ENCODE measurements around the gene RNF213. TPM values are rescaled to one million over a fixed set of nuclear protein-coding genes. Genes with fewer than 3 reads are reported as not detected.

Gene RNF213
- total and polyA plus RNA-seq, 10 of the 15 experiments (the other 5 are each of a cell fraction or from before 2014, with no cell fraction given): 18.6 to 145 (median 65.8) TPM

DNA sequence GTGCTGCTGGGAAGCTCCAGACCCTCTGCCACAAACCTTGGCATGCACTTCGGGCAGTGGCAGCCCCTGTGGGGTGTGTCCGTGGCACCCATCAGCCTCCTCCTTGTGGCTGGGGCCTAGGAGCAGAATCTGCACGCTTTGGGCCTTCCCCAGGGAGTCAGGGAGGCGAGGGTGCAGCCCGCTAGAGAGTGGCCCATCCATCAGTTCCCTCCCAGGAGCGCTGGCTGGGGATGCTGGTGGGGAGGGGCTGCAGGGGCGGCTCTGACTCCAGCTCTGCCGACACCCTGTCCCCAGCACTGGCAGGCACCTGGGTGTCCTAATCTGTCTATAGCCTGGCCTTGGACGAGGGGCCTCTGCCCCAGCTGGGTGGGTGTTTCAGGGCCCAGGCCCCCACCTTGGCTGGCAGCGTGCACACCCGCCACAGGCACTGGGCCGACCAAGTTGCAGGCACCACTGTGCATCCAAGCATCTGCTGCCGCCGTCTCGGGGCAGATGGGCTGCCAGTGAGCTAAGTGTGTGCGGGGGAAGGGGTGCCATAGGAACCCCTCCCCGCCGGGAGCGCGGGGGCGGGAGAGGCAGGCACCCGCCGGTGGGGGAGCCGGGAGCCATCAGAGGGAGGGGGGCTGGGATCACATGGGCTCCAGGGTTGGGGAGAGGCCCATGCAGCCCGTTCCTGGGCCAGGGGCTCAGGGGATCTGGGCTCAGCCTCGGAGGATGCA, 184.5 kb downstream of the RNF213 start:
- no peak for ATAC-seq
- BruUV-seq (replicated peaks): no TSS peak
- no peaks in the 10 kb centered on the region for H4K20me1 ChIP-seq (ENCODE audit: control insufficient read depth, insufficient read depth)
- RAD21 ChIA-PET (ENCODE audit: unreplicated experiment): no interaction called here
- TF ChIP-seq CBX5 (IDR thresholded peaks at IDR 0.05; ENCODE audit: low read depth) (no peak), CBX3 (IDR thresholded peaks at IDR 0.05; ENCODE audit: borderline replicate concordance, low read depth) (no peak), TARDBP (IDR thresholded peaks at IDR 0.05; ENCODE audit: borderline replicate concordance) (no peak), EED (IDR thresholded peaks at IDR 0.05; ENCODE audit: low read depth) (no peak), SRF (IDR thresholded peaks at IDR 0.05; ENCODE audit: low read depth in 2 of 2, low read length in 2 of 2) (no peak), YY1 (IDR thresholded peaks at IDR 0.05; ENCODE audit: low read depth, low read length) (no peak), TBL1XR1 (IDR thresholded peaks at IDR 0.05; ENCODE audit: low read depth, low read length) (no peak), KAT2A (conservative IDR thresholded peaks at IDR 0.05; ENCODE audit: control insufficient read depth, low read depth, low read length) (no peak), FOXK2 (IDR thresholded peaks at IDR 0.05) (no peak), TCF3 (IDR thresholded peaks at IDR 0.05; ENCODE audit: borderline replicate concordance, insufficient read depth, low read depth, low read length) (no peak), FOXM1 (IDR thresholded peaks at IDR 0.05; ENCODE audit: low read depth, low read length) (no peak), ZNF24 (IDR thresholded peaks at IDR 0.05) (no peak)
- TF ChIP-seq, protein P1, sequence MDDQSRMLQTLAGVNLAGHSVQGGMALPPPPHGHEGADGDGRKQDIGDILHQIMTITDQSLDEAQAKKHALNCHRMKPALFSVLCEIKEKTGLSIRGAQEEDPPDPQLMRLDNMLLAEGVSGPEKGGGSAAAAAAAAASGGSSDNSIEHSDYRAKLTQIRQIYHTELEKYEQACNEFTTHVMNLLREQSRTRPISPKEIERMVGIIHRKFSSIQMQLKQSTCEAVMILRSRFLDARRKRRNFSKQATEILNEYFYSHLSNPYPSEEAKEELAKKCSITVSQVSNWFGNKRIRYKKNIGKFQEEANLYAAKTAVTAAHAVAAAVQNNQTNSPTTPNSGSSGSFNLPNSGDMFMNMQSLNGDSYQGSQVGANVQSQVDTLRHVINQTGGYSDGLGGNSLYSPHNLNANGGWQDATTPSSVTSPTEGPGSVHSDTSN (IDR thresholded peaks at IDR 0.05; ENCODE audit: insufficient replicate concordance, low read depth, low read length): no peak
- TF ChIP-seq, protein P2, sequence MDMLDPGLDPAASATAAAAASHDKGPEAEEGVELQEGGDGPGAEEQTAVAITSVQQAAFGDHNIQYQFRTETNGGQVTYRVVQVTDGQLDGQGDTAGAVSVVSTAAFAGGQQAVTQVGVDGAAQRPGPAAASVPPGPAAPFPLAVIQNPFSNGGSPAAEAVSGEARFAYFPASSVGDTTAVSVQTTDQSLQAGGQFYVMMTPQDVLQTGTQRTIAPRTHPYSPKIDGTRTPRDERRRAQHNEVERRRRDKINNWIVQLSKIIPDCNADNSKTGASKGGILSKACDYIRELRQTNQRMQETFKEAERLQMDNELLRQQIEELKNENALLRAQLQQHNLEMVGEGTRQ (IDR thresholded peaks at IDR 0.05; ENCODE audit: borderline replicate concordance, low read depth, low read length): no peak
- no peak for DNase-seq (ENCODE audit: low read depth, low spot score)
- H3K27me3 ChIP-seq (replicated peaks in 1 of 2; ENCODE audit: control insufficient read depth in 2 of 2, insufficient read depth in 2 of 2, low read length in 1 of 2): no peaks in the 10 kb centered on the region; a peak in 1 of 4 replicates
- no peak overlapping the region for H3K9ac ChIP-seq (ENCODE audit: control insufficient read depth, insufficient read depth, low read length)
- no peak overlapping the region for H3K4me2 ChIP-seq (ENCODE audit: control insufficient read depth, insufficient read depth)
- no peak for FAIRE-seq
- no peak overlapping the region for H2AFZ ChIP-seq (ENCODE audit: control insufficient read depth, low read depth, low read length)
- H3K79me2 ChIP-seq (ENCODE audit: control insufficient read depth, insufficient read depth, low read length): no peaks in the 10 kb centered on the region
- in situ Hi-C loops (cut with MboI) (no loop called here), intact Hi-C loops (cut with micrococcal nuclease; ENCODE audit: unreplicated experiment) (no loop called here)
- H3K36me3 ChIP-seq (ENCODE audit: control insufficient read depth in 2 of 2, insufficient read depth in 2 of 2, low read length in 1 of 2): no peaks in the 10 kb centered on the region
- H3K4me1 ChIP-seq (ENCODE audit: control insufficient read depth, insufficient read depth, low read length): no peaks in the 10 kb centered on the region
- no peaks in the 10 kb centered on the region for H3K9me3 ChIP-seq (replicated peaks; ENCODE audit: control insufficient read depth, insufficient read depth, low read length)
- WGBS (ENCODE audit: insufficient coverage, insufficient replicate concordance, low lambda C conversion rate, missing lambda C conversion rate): 21% methylated on average over 25 of the region's 26 CpGs
- no peak overlapping the region for H3K27ac ChIP-seq (ENCODE audit: control insufficient read depth, insufficient read depth)
- SMC1A ChIA-PET (ENCODE audit: uncharacterized antibody, unreplicated experiment): no interaction called here
- H3K4me3 ChIP-seq: no peak overlapping the region
- CTCF ChIA-PET: no interaction called here
- POLR2A ChIA-PET: no interaction called here

All from GM12878 (cell line).